GM12874 (cell line): ENCODE data around the gene AMDHD1.

Source experiments
- CTCF ChIP-seq: IDR thresholded peaks from 2 replicates; pipeline ENCODE4 v1.5.1; 2011; ENCODE audit warnings: low read depth, mild to moderate bottlenecking, control low read depth, low read length, moderate library complexity; ENCODE audit not compliant: insufficient read depth

Gene AMDHD1

DNA sequence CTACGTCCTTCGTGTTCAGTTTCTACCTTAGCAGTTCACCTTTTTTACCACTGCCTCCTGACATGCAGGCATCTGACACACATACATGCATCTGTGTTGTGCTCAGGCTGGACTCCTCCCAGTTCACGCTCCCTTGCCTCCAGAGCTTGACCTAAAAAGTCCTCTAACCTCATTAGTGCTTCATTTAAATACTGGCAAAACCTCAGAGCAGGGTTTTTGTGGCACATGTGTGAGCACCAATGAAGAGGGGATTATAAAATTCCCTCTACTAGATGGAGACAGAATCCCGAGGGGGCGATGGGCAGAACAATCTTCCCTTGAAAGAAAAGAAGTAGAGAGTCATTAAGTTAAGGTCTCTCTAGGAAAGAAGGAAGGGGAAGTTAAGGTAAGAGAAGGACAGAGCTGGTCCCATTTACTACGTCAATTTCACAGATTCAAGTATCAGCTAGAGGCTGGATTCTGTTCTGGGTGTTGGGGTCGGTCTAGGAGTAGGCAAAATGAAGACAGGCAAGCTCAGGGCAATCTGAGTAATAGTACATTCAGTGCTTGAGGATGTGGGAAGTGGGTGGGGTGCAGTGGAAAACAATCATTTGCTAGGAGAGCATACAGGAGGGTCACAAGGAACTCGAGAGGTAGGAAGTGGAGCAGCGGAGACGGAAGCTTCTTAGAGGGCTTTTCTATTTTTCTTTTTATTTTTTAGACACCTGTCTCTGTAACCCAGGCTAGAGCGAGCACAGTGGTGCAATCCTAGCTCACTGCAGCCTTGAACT, 45.6 kb downstream of the AMDHD1 start:
- no peak for TF ChIP-seq CTCF

GRCh38 chr12:95989504-95990123, 46.5 kb downstream of the AMDHD1 start:
- no peak for TF ChIP-seq CTCF

DNA sequence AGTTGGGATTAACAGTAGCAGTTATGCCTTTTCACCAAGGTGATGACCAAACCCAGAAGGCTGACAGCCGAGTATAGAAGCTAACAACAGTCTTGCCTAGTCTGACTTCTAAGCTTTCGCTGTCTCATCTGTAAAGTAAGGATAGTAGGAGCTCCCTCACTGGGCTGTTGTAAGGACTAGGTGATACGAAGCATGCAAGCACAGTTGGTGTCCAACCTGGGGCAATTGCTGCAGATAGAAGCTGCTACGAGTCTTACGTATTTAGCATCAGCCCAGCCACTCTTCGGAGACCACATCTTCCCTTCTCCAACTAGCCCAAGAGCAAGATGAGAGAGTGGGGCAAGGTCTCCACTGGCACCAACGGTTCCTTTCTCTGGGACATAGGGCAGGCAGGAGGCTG, 47.0 kb downstream of the AMDHD1 start:
- TF ChIP-seq CTCF = no peak

DNA sequence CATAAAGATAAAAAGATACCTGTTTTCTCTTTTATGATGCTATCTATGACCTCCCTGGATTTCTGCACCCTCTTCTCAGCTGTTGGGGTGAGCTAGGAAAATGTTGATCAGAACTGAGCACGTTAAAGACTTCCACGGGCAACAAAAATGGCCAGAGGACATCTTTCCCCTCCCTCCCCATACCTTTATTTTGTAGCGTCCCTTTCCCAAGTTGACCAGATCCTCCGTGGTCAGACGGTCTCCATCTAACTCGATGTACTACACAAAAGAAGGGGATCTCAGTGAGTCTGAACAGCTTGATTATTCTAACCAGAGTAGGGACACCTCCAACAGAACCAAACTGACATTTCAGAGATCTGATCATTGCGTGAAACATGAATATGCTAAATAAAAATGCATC, 50.8 kb downstream of the AMDHD1 start:
- TF ChIP-seq CTCF = no peak

GRCh38 chr12:95994476-95994875, 51.3 kb downstream of the AMDHD1 start:
- no peak for TF ChIP-seq CTCF

GRCh38 chr12:95995238-95996031, 52.3 kb downstream of the AMDHD1 start:
- no peak for TF ChIP-seq CTCF

DNA sequence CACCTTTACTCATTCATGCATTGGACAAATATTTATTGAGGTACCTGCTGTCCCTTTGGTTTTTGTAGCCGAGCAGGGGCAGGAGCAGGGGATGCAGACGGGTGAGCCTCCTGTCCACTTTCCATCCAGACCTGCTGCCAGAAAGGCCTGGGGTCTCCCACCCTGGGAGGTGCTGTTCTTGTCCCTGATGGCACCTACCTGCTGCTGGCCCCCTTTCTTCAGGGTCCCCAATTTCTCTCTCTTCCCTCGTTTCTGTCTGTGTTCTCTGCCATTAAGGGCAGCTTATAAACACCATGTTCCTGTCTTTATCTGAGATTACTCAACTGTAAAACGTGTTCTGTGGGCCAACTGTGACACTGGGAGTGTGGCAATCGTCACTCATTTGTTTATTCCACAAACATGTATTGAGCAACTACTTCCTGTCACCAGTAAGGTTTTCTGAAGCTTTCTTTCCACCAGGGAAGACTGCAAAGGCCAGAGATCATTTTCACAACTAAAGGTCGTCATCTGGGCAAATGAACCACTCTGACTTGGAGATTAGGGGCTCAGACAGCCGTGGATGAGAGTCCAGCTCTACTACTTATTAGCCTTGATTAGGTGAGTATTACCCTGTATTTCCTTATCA, 53.0 kb downstream of the AMDHD1 start, which contains the start of gene HAL:
Gene HAL (minus strand): TSS at position 311 of the 625 bp plus-strand sequence. CDS start 434 bp downstream, outside the sequence.
- no peak for TF ChIP-seq CTCF
